Stimulated activated CD4-positive, alpha-beta T cell treated with anti-CD3 and anti-CD28 coated beads, Interleukin-12 subunit alpha, Interleukin-12 subunit beta, amount 100 ng/mL, for 48 hours (primary cell): Measurements from ENCODE around the gene IFNA16.
"Not testable (repeated sequence)": the region's sequence is repeated elsewhere in the genome, so short reads cannot be mapped to it uniquely, and the experiment has no call there.

ENCODE experiments used
- DNase-seq, 3 donors: peaks; one replicate each; pipeline ENCODE4 v3.0.0-alpha.2; 2020; ENCODE audit warnings: low read depth in 2 of 3, low spot score in 1 of 3

Gene IFNA16

DNA sequence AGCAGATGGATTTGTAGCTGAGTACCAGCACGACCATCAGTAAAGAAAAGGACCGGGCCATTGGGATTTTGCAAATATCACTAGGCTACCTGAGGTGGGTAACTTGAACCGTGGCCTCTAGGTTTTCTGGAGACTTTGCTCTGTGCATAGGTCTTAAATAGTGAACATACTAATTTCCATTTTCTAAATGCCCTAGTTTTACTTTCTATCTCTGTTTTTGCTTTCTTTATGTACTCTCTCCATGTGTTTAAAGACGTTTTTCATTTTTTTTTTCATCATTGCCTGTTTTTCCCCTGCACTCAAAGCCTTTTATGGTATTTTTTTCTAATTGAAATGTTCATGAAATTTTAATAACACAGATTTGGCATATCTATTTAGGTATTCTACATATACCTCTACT is 15.0 kb downstream of the IFNA16 start, which contains the start of gene IFNA7:
IFNA7 (minus strand) TSS at position 101 of the 400 bp plus-strand sequence; CDS start at position 61, 40 bp downstream.
- not testable (repeated sequence) for DNase-seq

DNA sequence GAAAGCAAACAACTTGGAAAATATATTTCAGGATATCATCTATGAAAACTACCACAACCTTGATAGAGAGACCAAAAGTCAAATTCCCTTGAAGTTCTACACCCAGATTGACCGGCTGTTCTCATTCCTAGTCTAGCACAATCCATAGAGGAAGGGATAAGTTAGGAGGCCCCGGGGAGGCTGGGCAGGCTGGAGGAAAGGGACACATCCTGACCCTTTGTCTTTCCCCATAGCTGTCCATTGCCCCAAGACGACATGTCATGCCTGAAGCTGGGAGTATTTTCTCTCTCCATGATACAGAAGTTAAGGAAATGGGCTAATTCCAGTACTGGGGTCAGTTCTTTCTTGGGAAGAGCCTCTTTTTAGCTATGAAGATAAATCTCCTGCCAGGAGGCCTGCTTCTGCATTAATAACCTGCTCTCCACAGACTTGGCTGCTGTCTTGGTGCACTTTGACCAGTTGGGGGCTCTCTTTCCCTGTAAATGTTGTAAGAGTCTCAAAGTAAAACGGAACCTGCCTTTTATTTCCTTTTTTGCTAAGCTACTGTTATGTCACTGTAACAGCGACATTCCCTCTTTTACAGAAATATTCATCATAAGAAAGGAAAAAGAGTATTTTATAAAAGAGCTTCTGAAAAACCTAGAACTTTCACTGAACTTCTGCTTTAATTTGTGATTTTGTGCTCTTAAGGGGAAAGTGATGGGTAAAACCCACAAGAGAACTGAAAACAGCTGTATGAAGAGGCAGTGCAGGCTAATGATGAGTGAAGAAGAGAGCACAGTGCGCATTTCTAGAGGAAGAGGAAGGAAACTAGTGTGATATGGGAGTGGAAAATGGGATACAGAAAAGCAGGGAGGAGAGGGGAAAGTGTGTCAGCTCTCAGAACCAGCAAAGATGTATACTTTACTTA is 22.0 kb downstream of the IFNA16 start:
- peak; percentile 11 to 54 (median 12) for DNase-seq

DNA sequence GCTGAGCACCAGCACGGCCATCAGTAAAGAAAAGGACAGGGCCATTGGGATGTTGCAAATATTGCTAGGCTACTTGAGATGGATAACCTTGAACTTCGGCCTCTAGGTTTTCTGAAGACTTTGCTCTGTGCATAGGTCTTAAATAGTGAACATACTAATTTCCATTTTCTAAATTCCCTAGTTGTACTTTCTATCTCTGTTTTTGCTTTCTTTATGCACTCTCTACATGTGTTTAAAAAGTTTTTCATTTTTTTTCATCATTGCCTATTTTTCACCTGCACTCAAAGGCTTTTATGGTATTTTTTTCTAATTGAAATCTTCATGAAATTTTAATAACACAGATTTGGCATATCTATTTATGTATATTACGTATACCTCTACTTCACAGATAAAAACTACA is 29.6 kb downstream of the IFNA16 start, which contains the start of gene IFNA4:
IFNA4 (minus strand) TSS at position 101 of the 400 bp plus-strand sequence; CDS start at position 45, 56 bp downstream.
- DNase-seq, result not testable (repeated sequence)

DNA sequence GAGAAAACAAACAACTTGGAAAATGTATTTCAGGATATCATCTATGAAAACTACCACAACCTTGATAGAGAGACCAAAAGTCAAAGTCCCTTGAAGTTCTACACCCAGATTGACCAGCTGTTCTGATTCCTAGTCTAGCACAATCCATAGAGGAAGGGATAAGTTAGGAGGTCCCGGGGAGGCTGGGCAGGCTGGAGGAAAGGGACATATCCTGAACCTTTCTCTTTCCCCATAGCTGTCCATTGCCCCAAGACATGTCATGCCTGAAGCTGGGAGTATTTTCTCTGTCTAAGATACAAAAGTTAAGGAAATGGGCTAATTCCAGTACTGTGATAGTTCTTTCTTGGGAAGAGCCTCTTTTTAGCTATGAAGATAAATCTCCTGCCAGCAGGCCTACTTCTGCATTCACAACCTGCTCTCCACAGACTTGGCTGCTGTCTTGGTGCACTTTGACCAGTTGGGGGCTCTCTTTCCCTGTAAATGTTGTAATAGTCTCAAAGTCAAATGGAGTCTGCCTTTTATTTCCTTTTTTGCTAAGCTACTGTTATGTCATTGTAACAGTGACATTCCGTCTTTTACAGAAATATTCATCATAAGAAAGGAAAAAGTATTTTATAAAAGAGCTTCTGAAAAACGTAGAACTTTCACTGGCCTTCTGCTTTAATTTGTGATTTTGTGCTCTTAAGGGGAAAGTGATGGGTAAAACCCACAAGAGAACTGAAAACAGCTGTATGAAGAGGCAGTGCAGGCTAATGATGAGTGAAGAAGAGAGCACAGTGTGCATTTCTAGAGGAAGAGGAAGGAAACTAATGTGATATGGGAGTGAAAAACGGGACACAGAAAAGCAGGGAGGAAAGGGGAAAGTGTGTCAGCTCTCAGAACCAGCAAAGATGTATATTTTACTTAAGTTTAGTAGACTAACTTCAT is 34.0 kb downstream of the IFNA16 start:
- not testable (repeated sequence) for DNase-seq

DNA sequence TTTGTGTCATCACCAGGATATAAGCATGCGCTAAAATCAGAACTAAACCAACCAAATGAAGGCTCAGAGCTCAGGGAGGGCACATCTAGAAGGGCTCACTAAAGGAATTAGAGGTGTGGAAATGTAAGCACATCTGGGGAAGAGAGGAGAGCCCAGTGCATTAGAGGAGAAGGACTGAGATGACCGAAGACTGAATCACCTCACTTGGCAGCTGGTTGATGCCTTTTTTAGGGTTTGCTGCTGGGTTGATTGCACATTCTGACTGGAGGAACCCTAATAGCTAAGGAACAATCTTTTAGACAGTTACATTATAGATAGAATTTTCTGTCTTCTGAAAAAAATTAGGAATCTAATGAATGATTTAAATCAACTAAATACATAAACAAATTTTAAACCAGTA is 42.4 kb downstream of the IFNA16 start:
- no peak for DNase-seq

DNA sequence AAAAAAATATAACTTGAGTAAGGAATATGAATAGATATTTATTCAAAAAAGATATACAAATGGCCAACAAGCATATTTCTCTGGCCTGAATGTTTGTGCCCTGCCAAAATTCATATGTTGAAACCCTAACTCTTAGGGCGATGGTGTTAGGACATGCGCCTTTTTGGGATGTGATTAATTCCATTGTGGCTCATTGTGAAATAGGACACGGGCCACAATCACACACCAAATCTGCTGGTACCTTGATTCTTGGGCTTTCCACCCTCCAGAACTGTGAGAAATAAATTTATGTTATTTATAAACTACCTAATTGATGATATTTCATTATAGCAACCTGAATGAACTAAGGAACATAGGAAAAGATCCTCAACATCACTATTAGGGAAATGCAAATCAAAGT is 45.0 kb downstream of the IFNA16 start:
- DNase-seq, result no peak

DNA sequence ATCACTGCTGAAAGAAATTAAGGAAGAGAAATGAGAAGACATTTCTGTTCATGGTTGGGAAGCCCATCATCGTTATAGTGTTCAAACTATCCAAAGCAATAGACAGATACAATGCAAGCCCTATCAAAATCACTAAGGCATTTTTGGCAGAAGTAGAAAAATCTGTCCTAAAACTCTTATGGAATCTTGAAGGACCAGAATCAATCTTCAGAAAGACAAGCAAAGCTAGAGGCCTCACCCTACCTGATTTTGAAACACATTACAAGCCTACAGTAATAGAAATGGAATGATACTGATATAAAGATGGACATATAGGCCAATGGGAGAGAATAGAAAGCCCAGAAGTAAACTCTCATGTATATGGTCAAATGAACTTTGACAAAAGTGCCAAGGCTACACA is 45.8 kb downstream of the IFNA16 start:
- DNase-seq, result no peak

DNA sequence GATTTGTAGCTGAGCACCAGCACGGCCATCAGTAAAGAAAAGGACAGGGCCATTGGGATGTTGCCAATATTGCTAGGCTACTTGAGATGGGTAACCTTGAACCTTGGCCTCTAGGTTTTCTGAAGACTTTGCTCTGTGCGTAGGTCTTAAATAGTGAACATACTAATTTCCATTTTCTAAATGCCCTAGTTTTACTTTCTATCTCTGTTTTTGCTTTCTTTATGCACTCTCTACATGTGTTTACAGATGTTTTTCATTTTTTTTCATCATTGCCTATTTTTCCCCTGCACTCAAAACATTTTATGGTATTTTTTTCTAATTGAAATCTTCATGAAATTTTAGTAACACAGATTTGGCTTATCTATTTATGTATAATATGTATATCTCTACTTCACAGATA is 50.6 kb downstream of the IFNA16 start, which contains the start of gene IFNA21:
IFNA21 (minus strand) TSS at position 101 of the 400 bp plus-strand sequence; CDS start at position 53, 48 bp downstream.
- DNase-seq, result not testable (repeated sequence)
